Stimulated activated naive CD8-positive, alpha-beta T cell treated with anti-CD3 and anti-CD28 coated beads, Interleukin-15, Interleukin-2, amounts not matched to agents 100 ng/mL and 50 ng/mL, for 24 hours (primary cell): ENCODE results near the gene PARD6A.

Experiments used
- H3K27ac Mint-ChIP-seq: one replicate; pipeline ENCODE4 v1.8.0; 2021; ENCODE audit warnings: mild to moderate bottlenecking, mixed read lengths
- H3K27me3 Mint-ChIP-seq: one replicate; pipeline ENCODE4 v1.8.0; 2021; ENCODE audit warnings: mixed read lengths
- H3K36me3 Mint-ChIP-seq: one replicate; pipeline ENCODE4 v1.8.0; 2021; ENCODE audit warnings: low read depth, mixed read lengths
- H3K4me1 Mint-ChIP-seq: one replicate; pipeline ENCODE4 v1.8.0; 2021; ENCODE audit warnings: low read depth, mixed read lengths
- H3K4me3 Mint-ChIP-seq: one replicate; pipeline ENCODE4 v1.8.0; 2021; ENCODE audit warnings: mild to moderate bottlenecking, mixed read lengths
- H3K9me3 Mint-ChIP-seq: one replicate; pipeline ENCODE4 v1.8.0; 2021; ENCODE audit warnings: mixed read lengths

Gene PARD6A

DNA sequence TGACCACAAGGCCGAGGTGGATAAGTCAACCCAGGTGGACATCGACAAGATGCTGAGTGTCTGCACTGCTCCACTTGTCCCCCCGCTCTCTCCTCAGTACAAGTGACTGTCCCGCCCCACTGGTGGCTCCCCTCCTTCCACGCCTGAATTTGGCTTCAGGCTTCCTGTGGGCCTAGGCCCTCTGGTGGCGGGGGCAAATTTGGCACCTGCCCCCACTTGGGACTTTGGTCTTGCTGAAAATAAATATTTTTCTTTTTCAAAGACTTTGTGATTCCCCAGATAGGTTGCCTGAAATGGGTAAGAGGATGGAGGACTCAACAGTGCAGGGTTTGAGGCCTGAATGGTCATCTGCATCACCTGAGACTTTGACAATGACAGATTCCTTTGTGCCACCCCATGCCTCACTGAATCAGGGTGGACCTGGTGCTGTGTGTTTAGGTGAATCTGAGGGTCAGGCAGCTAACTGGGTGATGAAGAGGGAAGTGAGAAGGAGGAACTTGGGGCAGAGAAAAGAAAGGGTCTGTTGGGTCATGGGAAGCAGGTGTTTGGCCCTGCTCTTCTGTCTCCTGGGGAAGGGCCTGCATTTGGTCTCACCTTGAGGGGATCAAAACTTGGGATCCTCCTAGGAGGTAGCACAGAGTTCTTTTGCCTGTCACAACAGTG is 7.9 kb downstream of the PARD6A start:
- Mint-ChIP-seq H3K4me3 (no peak overlapping the region), H3K4me1 (peaks cover 31% of the 10 kb centered on the region), H3K36me3 (no peaks in the 10 kb centered on the region), H3K9me3 (no peaks in the 10 kb centered on the region), H3K27ac (no peak overlapping the region), H3K27me3 (no peaks in the 10 kb centered on the region)

DNA sequence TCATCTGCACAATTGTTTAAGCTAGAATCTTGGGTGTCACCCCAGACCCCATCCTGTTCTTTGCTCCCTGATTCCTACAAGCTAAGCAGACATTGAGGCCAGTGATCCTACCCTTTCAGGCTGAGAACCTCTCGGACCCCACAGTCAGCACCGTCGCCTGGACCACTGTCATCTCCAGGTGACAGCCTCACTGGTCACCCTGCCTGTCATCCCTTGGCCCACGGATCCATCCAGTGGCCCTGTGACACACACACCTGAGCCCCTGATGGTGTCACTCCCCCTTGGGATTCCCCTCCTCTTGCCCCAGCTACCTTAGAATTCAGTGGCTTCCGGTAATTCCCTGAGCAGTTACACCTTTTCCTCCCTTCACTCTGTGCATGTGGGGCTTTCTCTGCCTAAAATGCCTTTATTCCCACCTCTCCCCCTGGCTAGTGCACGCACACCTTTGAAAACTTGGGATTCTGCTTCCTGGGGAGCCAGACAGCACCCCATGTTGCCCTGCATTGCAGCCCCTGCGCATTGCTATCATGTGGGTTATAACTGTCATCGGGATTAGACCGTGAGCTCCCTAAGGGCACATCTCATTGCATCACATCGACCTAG is 8.8 kb downstream of the PARD6A start:
- Mint-ChIP-seq H3K27me3 (no peaks in the 10 kb centered on the region), H3K36me3 (no peaks in the 10 kb centered on the region), H3K4me3 (no peak overlapping the region), H3K4me1 (peaks cover 31% of the 10 kb centered on the region), H3K9me3 (no peaks in the 10 kb centered on the region), H3K27ac (no peak overlapping the region)

DNA sequence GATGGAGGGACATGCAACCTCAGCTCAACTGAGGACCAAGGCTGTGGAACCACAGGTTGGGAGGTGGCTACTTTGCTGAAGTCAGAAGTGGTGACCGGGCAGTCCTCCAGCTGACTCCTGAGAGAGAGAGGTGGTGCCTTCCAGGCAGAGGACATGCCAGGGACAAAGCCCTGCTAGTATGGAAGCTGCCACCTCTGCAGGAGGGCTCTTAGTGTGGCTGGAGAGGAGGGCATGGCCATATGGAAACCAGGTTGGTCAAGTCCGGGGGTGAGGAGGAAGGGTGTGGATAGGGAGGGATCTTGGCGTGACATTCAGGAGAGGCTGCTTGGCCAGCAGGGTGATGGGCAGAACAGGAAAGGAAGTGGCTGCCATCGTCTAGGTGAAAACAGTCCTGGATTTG is 11.5 kb downstream of the PARD6A start:
- no peaks in the 10 kb centered on the region for H3K36me3 Mint-ChIP-seq
- no peaks in the 10 kb centered on the region for H3K27me3 Mint-ChIP-seq
- H3K4me1 Mint-ChIP-seq, result peaks cover 20% of the 10 kb centered on the region
- H3K27ac Mint-ChIP-seq, result no peak overlapping the region
- no peak overlapping the region for H3K4me3 Mint-ChIP-seq
- H3K9me3 Mint-ChIP-seq, result no peaks in the 10 kb centered on the region

DNA sequence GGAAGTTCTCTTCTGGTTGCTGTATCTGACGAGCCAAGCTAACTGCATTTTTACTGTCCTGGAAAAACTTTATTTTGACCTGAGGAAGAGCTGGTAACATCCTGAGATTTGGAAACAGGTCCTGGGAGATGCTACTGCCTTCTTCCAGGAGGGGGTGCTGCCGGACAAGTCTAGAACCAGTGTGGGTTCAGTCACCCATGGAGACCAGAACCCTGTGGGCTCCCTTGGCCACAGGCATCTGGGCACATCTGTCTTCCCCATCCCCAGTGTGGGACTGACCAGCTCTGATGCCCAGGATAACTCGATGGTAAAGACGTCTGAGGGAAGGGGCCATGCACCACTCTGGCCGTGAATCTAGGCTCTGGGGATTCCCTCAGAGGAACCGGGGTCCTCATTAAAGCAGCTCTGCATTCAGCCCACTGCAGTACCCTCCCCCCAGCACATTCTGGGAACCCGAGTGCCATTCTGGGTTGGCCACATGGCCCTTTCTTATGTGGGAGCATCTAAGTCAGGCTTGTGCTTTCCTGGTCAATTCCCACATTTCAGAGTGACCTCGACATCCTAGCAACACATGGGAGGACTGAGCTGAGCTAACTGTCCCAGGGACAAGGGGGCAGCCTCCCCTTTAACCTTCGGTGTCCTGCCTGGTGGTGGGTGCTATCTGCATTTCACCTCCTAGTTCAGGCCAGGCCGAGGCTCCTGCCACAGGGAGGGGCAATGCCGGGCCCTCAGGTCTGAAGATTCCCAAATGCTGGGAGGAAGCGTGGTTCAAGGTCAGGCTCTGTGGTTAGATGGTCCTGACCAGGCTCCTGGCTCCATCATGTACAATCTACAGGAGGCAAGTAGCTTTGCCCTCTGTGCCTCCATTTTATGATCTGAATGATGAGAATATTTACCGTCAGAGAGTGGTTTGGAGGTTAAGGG is 12.2 kb downstream of the PARD6A start:
- Mint-ChIP-seq H3K27ac (no peak overlapping the region), H3K27me3 (no peaks in the 10 kb centered on the region), H3K9me3 (no peaks in the 10 kb centered on the region), H3K4me1 (peaks cover 16% of the 10 kb centered on the region), H3K4me3 (no peak overlapping the region), H3K36me3 (no peaks in the 10 kb centered on the region)

DNA sequence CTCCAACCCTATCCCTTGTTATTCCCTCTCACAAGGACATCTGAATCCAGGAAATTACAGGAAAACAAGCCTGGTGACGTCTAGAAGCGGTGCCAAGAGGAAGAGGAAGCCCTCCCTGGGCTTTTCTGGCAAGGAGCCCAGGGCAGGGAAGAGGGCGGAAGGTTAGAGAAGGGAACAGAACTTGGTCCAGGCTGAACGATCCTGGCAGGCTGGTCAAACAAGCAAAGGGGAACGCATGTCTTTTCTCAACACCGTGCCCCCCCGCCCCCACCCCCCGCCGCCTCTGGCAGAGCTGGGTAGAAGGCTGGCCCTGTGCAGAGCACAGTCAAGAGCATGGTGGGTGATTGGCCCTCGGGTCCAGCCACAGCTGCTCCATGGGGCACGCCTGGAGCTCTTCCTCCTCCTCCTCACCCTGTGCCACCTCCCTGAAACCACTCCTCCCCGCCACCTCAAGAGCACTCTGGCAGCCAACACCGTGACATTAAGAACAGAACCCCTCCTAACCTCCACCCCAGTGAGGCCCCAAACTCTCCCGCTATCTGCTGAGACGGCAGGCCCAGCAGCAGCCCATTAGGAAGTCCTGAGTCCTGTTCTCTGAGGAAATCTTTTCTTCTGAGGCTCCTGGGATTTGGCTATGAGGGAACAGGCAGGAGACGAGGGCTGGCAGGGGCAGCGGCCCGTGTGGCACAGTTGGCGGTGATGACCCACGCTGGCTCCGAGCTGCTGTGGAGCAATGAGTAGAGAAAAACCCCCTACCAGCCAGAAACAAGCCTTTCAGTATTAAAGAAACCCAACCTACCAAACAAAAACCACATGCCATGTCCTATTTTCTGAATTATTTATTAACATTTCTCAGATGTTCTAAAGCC is 13.2 kb downstream of the PARD6A start:
- Mint-ChIP-seq H3K9me3 (no peaks in the 10 kb centered on the region), H3K27me3 (no peaks in the 10 kb centered on the region), H3K36me3 (no peaks in the 10 kb centered on the region), H3K4me1 (peaks cover 10% of the 10 kb centered on the region), H3K4me3 (no peak overlapping the region), H3K27ac (peak overlapping the region; percentile 12)

DNA sequence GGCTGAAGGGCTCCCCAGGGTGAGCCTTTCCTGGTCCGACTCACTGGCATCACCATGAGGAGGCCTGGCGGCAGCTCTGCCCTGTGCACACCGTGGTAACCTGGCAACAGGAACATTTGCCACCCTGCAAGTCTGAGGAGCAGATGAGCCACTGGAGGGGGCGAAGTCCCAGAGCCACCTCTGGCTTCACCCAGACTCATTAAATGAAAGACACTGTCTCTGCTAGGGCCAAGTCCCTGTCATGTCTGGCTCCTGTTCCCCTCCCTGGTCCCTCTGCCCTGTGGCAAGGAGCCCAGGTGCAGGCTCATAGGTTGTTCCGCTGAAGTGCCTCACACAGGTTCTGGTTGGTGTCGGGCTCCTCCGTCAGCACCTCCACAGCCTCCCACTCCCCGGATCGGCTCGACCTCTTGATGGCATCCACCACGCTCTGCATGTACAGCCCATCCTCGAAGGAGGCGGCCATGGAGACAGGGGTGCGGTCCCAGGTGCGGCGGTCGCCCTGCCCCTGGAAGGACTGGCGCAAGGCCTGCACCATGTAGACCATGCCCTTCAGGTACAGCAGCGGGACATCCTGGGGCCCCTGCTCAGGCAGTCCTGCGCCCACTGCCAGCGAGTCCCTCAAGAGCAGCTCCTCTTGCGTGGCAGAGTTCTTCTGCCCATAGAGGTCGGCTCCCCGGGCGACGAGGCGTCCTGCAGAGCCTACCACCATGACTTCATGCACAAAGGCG is 14.3 kb downstream of the PARD6A start:
- no peaks in the 10 kb centered on the region for H3K27me3 Mint-ChIP-seq
- H3K9me3 Mint-ChIP-seq, result no peaks in the 10 kb centered on the region
- no peaks in the 10 kb centered on the region for H3K36me3 Mint-ChIP-seq
- H3K4me3 Mint-ChIP-seq, result no peak overlapping the region
- H3K27ac Mint-ChIP-seq, result no peak overlapping the region
- peaks cover 3% of the 10 kb centered on the region for H3K4me1 Mint-ChIP-seq

DNA sequence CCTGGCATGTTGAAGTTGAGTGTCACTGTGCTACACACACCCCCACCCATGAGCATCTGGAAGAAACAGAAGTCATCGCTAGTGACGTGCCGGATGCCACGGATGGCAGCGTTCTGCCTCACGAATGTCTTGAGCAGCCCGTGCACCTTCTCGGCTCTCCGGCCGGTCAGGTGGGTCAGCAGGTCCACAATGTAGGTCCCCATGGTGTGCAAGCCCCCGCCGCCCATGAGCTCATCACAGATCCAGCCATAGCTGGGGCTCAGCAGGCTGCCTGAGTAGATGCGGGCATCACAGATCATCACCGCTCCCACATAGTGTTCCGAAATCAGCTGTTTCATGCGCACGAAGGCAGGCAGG is 14.8 kb downstream of the PARD6A start:
- Mint-ChIP-seq H3K27ac (no peak overlapping the region), H3K27me3 (no peaks in the 10 kb centered on the region), H3K36me3 (no peaks in the 10 kb centered on the region), H3K4me1 (peaks cover 3% of the 10 kb centered on the region), H3K9me3 (no peaks in the 10 kb centered on the region), H3K4me3 (no peak overlapping the region)

DNA sequence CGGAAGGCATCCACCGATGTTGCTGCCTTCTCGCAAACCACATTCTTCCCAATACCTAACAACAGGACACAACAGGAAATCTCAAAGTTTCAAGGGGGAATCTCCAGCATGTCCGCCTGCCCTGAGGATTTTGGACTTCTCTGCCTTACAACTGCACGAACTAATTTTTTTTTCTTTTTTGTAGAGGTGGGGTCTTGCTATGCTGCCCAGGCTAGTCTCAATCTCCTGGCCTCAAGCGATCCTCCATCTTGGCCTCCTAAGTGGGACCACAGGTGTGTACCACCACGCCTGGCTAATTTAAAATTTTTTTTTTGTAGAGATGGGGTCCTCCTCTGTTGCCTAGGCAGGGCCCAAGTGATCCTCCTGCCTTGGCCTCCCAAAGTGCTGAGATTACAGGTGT is 15.2 kb downstream of the PARD6A start:
- Mint-ChIP-seq H3K27ac (no peak overlapping the region), H3K27me3 (no peaks in the 10 kb centered on the region), H3K36me3 (no peaks in the 10 kb centered on the region), H3K4me3 (no peak overlapping the region), H3K9me3 (no peaks in the 10 kb centered on the region), H3K4me1 (peaks cover 3% of the 10 kb centered on the region)

DNA sequence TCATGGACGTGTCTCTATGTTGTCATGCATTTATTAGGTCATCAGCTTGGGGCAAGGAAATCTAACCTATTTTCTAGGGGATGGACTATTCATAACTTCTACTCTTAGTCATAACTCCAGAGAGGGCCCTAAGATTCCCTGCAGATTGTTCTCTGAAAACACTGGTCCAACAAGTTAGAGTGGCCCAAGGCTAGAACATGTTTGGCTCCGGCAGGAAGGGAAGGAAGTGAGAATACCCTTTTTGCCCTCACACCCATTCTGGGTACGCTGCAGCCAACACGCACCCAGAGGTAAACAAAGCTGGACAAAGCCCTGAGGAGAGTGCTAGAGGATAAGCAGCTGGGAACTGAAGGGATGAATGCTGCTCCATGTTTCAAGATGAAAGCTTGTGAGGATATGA is 15.8 kb downstream of the PARD6A start:
- H3K4me1 Mint-ChIP-seq, result peaks cover 3% of the 10 kb centered on the region
- no peak overlapping the region for H3K4me3 Mint-ChIP-seq
- H3K27me3 Mint-ChIP-seq, result no peaks in the 10 kb centered on the region
- no peaks in the 10 kb centered on the region for H3K9me3 Mint-ChIP-seq
- no peak overlapping the region for H3K27ac Mint-ChIP-seq
- H3K36me3 Mint-ChIP-seq, result no peaks in the 10 kb centered on the region

DNA sequence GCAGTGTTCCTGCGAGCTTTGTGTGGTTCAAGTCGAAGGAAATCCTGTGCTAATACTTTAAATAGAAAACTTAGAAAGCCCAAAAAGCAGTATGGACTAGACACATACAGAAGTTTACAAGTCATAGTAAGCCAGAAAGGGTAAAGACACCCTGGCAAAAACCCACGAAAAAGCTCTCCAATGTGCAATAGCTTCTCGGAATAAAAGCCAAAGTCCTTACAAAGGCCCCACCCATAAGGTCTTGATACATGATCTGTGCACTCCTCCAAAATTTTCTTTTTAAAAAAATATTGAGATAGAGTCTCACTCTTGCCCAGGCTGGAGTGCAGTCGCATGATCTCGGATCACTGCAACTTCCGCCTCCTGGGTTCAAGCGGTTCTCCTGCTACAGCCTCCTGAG is 16.2 kb downstream of the PARD6A start:
- no peaks in the 10 kb centered on the region for H3K36me3 Mint-ChIP-seq
- H3K27ac Mint-ChIP-seq, result no peak overlapping the region
- H3K9me3 Mint-ChIP-seq, result no peaks in the 10 kb centered on the region
- peaks cover 3% of the 10 kb centered on the region for H3K4me1 Mint-ChIP-seq
- no peaks in the 10 kb centered on the region for H3K27me3 Mint-ChIP-seq
- no peak overlapping the region for H3K4me3 Mint-ChIP-seq

DNA sequence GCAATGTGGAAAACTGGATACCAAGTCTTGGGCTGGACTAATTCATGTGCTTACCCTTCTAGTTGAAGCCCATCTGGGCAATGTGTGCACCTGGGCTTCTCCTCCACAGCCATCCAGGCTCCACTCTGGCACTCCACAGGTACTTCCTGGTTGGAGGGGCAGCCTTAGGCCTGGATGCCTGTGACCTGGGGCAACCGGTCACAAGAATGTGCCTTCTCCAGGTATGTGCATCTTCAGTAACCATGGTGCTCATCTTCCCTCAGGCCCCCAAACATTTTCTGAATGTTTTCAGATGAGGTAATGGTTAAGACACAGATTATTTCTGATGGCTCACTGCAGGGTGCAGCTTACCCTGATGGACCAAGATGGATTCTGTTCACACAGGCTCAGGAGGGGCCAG is 17.0 kb downstream of the PARD6A start:
- Mint-ChIP-seq H3K9me3 (no peaks in the 10 kb centered on the region), H3K27ac (no peak overlapping the region), H3K4me1 (peaks cover under 1% of the 10 kb centered on the region), H3K36me3 (no peaks in the 10 kb centered on the region), H3K27me3 (no peaks in the 10 kb centered on the region), H3K4me3 (no peak overlapping the region)

DNA sequence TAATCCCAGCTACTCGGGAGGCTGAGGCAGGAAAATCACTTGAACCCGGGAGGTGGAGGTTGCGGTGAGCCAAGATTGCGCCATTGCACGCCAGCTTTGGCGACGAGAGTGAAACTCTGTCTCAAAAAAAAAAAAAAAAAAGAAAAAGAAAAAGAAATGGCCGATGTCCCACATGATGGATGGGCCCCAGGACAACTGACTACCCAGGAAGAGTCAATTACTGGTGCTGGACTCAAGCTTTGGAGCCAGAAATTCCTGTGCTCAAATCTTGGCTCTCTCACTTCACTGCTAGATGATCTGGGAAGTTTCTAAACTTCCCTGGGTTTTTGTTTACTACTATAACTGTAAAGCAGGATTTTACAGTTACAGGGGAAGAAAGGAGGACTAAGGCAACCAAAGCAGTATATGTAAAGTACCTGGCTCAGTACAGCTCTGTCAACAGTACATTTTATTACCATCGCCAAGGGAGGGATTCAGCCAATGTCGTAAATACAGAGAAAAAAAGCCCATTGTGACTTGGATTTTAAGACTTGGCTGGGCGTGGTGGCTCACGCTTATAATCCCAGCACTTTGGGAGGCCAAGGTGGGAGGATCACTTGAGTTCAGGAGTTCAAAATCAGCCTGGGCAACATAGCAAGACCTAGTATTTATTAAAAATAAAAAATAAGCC is 17.7 kb downstream of the PARD6A start:
- Mint-ChIP-seq H3K4me3 (no peak overlapping the region), H3K27ac (no peak overlapping the region), H3K9me3 (no peaks in the 10 kb centered on the region), H3K27me3 (no peaks in the 10 kb centered on the region), H3K4me1 (no peaks in the 10 kb centered on the region), H3K36me3 (peaks cover 3% of the 10 kb centered on the region)

DNA sequence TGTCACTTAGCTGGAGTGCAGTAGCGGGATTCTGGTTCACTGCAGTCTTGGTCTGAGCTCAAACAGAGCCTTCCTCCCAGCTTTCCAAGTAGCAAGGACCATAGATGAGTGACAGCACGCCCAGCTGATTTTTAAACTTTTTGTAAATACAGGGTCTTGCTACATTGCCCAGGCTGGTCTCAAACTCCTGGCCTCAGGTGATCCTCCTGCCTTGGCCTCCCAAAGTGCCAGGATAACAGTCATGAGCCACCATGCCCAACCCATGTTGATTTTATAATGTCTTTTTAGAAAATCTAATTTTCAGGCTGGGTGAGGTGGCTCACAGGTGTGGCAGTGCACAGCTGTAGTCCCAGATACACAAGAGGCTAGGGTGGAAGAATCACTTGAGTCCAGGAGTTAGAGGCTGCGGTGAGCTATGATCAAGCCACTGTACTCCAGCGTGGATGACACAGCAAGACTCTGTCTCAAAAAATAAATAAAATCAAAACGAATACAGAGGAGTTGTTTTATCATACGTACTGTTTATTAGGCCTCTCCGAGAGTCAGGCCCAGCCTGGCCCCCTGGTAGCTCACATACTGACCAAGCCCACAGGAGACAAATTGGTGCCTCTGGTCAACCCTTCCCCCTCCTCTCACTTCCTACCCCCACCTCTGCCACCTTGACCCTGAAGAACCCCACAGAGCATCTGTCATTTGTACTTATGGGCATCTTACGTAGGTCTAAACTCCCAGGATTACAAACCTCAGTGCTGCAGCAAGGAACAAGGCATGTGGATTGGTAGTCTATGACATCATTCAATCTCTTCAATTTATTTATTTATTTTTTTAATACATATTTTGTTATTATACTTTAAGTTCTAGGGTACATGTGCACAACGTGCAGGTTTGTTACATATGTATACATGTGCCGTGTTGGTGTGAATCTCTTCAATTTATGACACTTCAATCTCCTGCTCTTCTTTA is 19.5 kb downstream of the PARD6A start:
- Mint-ChIP-seq H3K4me3 (no peak overlapping the region), H3K27me3 (no peaks in the 10 kb centered on the region), H3K9me3 (no peaks in the 10 kb centered on the region), H3K27ac (no peak overlapping the region), H3K36me3 (peaks cover 9% of the 10 kb centered on the region), H3K4me1 (no peaks in the 10 kb centered on the region)
